Sigmoid colon (tissue), 7 donors: ENCODE results near the gene RAB27B. TPM values are rescaled to one million over a fixed set of nuclear protein-coding genes. Genes with fewer than 3 reads are reported as not detected.

ENCODE experiments used
- DNase-seq: peaks from one replicate; pipeline ENCODE4 v3.0.0-alpha.2; 2019
- H3K27ac ChIP-seq, 4 donors: fragments of 200-600 bp; sonication (generic); one replicate each; pipeline ENCODE4 v1.5.1; 2016 to 2019; ENCODE audit warnings: mild to moderate bottlenecking in 1 of 4
- H3K27me3 ChIP-seq, 3 donors: fragments of 200-600 bp; sonication (generic); one replicate each; pipeline ENCODE4 v1.5.1; 2019; ENCODE audit warnings: mild to moderate bottlenecking in 1 of 3
- H3K36me3 ChIP-seq, 4 donors: fragments of 200-600 bp; sonication (generic); one replicate each; pipeline ENCODE4 v1.5.1; 2016 to 2019
- H3K4me1 ChIP-seq, 4 donors: fragments of 200-600 bp; sonication (generic); one replicate each; pipeline ENCODE4 v1.5.1; 2017 to 2019
- H3K4me3 ChIP-seq, 4 donors: fragments of 200-600 bp; sonication (generic); one replicate each; pipeline ENCODE4 v1.5.1; 2017 to 2019; ENCODE audit warnings: mild to moderate bottlenecking in 2 of 4, moderate library complexity in 1 of 4
- H3K9me3 ChIP-seq, 4 donors: fragments of 200-600 bp in 3 of 4; sonication (generic) in 3 of 4; one replicate each; pipeline versions ENCODE4 v1.5.1 to v1.6.1; 2013 to 2019
- EP300 ChIP-seq, 4 donors: sonication (generic); formaldehyde crosslinking; IDR thresholded peaks; one replicate each; pipeline ENCODE4 v1.6.1; 2017; ENCODE audit warnings: antibody characterized with exemption in 4 of 4
- POLR2A ChIP-seq, 2 donors: fragments of 450-650 bp; IDR thresholded peaks; one replicate each; pipeline ENCODE4 v1.6.1; 2016; ENCODE audit warnings: antibody characterized with exemption in 2 of 2, mild to moderate bottlenecking in 2 of 2, moderate library complexity in 2 of 2
- POLR2AphosphoS5 ChIP-seq, 4 donors: sonication (generic); formaldehyde crosslinking; IDR thresholded peaks; one replicate each; pipeline ENCODE4 v1.6.1; 2017; ENCODE audit warnings: antibody characterized with exemption in 4 of 4
- WGBS, 2 donors: extraction: QIAGEN DNeasy Blood & Tissue Kit; methylation state at CpG; one replicate each; pipeline ENCODE4 v1.1.7; 2013; 5-methylcytosine and 5-hydroxymethylcytosine counted together
- intact Hi-C: fragments of 100-400 bp; cut with DNase I; formaldehyde crosslinking; loops from one replicate; pipeline ENCODE4 v1.15.1; 2023
- polyA plus RNA-seq, 3 donors: library from polyadenylated mRNA; stranded (reverse); fragments of 200-250 nt; gene quantifications; one replicate each; pipeline ENCODE4 v1.2.3, GENCODE V29; 2013
- total RNA-seq, 4 donors: library from RNA; depleted of rRNA; stranded (reverse); fragments of >200 nt; gene quantifications; one replicate each; pipeline ENCODE4 v1.1.0, GENCODE V29; 2016
- TF ChIP-seq, protein P1 (sequence below), 4 experiments: fragments of 450-650 bp in 3 of 4; fragments of 200-600 bp in 1 of 4; IDR thresholded peaks; one replicate each; pipeline ENCODE4 v1.5.1; 2016 to 2019; ENCODE audit warnings: antibody characterized with exemption in 4 of 4, mild to moderate bottlenecking in 3 of 4, moderate library complexity in 2 of 4
- donor health status: healthy with polysubstance abuse.
- donor health status: Bipolar disorder and iron deficiency.
- donor health status: healthy.

The RAB27B gene
- total and polyA plus RNA-seq, 7 donors = 0.27 to 6.0 (median 1.4) TPM

DNA sequence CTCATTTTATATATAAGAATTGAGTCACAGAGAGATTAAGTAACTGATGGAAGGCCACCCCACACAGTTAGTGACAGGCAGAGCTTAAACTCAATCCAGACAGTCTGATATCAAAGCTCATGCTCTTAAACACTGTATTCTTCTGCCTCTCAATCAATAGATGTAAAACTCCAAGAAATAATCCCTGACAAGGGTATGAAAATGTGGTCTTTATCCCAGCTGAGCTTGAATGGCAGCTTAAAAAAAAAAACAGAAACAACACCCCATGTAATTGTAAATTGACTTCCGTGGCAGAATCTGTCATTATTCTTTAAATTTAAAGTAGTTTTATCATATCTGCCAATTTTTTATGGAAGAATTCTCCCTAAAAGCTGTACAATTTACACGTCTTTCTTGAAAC is 60.1 kb downstream of the RAB27B start:
- no peak for TF ChIP-seq POLR2AphosphoS5 (IDR thresholded peaks at IDR 0.05)
- TF ChIP-seq, protein P1, sequence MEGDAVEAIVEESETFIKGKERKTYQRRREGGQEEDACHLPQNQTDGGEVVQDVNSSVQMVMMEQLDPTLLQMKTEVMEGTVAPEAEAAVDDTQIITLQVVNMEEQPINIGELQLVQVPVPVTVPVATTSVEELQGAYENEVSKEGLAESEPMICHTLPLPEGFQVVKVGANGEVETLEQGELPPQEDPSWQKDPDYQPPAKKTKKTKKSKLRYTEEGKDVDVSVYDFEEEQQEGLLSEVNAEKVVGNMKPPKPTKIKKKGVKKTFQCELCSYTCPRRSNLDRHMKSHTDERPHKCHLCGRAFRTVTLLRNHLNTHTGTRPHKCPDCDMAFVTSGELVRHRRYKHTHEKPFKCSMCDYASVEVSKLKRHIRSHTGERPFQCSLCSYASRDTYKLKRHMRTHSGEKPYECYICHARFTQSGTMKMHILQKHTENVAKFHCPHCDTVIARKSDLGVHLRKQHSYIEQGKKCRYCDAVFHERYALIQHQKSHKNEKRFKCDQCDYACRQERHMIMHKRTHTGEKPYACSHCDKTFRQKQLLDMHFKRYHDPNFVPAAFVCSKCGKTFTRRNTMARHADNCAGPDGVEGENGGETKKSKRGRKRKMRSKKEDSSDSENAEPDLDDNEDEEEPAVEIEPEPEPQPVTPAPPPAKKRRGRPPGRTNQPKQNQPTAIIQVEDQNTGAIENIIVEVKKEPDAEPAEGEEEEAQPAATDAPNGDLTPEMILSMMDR (IDR thresholded peaks at IDR 0.05) = no peak
- no peak for TF ChIP-seq EP300 (IDR thresholded peaks at IDR 0.05)
- no peak for TF ChIP-seq POLR2A (IDR thresholded peaks at IDR 0.05)
- Histone ChIP-seq H3K27ac (no peak overlapping the region), H3K4me3 (no peak overlapping the region), H3K9me3 (no peaks in the 10 kb centered on the region), H3K27me3 (no peaks in the 10 kb centered on the region), H3K4me1 (no peaks in the 10 kb centered on the region), H3K36me3 (no peaks in the 10 kb centered on the region)
- intact Hi-C loops = no loop called here
- DNase-seq = no peak
- 89 to 94% methylated on average over 2 of the region's 2 CpGs for WGBS, 2 donors

DNA sequence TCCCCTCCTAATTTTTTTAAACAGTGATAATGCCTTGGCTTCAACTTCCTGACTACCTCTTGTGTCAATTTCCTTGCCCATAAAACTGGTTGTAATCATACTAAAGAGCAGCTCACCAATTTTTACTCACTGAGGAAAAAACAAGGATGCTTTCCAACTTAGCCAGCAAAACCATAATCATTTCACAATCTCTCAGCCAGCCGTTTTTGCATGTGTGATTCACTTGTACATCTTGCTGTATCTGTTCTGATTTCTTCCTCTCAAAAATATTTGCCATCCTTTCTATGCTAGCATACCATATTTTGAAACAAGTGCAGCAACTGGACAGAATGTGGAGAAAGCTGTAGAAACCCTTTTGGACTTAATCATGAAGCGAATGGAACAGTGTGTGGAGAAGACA is 60.7 kb downstream of the RAB27B start:
- intact Hi-C loops = no loop called here
- WGBS, 2 donors = 70 to 76% methylated on average over 2 of the region's 2 CpGs
- TF ChIP-seq EP300 (IDR thresholded peaks at IDR 0.05) (no peak), POLR2AphosphoS5 (IDR thresholded peaks at IDR 0.05) (no peak), POLR2A (IDR thresholded peaks at IDR 0.05) (no peak)
- TF ChIP-seq, protein P1 (IDR thresholded peaks at IDR 0.05) = no peak

GRCh38 chr18:54899500-54899899 is 71.2 kb downstream of the RAB27B start:
- intact Hi-C loops = no loop called here

More for the DNA sequence above, 60.7 kb downstream of the RAB27B start:
- no peak for DNase-seq
- Histone ChIP-seq H3K27ac (no peak overlapping the region), H3K27me3 (no peaks in the 10 kb centered on the region), H3K36me3 (no peaks in the 10 kb centered on the region), H3K4me1 (no peaks in the 10 kb centered on the region), H3K4me3 (no peak overlapping the region), H3K9me3 (no peaks in the 10 kb centered on the region)

DNA sequence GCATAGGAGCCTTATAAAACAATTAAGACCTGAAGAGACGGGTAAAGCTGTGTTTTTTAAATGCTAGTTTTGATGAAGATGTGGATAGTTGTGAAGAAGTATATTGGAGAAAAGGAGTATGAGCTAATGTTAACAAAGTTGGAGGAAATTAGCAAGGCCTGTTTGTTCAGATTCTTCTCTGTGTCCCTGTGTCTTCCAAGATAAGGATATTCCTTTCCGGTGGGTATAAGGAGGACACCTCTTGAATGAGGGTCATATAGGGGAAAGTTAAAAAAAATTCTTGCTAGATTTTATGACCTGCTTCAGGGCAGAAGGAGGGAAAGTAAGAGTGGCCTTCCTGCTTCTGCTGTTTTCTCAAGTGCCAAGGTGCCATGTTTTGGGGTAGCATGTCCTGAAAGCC is 72.0 kb downstream of the RAB27B start:
- no peak for DNase-seq
- Histone ChIP-seq H3K27ac (no peak overlapping the region), H3K36me3 (no peaks in the 10 kb centered on the region), H3K4me1 (no peaks in the 10 kb centered on the region), H3K27me3 (no peaks in the 10 kb centered on the region), H3K9me3 (no peaks in the 10 kb centered on the region), H3K4me3 (no peak overlapping the region)
- intact Hi-C loops = no loop called here
- WGBS, 2 donors = 88 to 94% methylated on average over 2 of the region's 2 CpGs
- TF ChIP-seq POLR2A (IDR thresholded peaks at IDR 0.05) = no peak
- TF ChIP-seq, protein P1 (IDR thresholded peaks at IDR 0.05) = no peak
- no peak for TF ChIP-seq POLR2AphosphoS5 (IDR thresholded peaks at IDR 0.05)
- TF ChIP-seq EP300 (IDR thresholded peaks at IDR 0.05) = no peak

More at GRCh38 chr18:54899500-54899899, 71.2 kb downstream of the RAB27B start:
- H3K9me3 ChIP-seq = no peaks in the 10 kb centered on the region
- no peaks in the 10 kb centered on the region for H3K4me1 ChIP-seq
- TF ChIP-seq, protein P1 (IDR thresholded peaks at IDR 0.05) = no peak
- TF ChIP-seq EP300 (IDR thresholded peaks at IDR 0.05) (no peak), POLR2A (IDR thresholded peaks at IDR 0.05) (no peak), POLR2AphosphoS5 (IDR thresholded peaks at IDR 0.05) (no peak)
- no peaks in the 10 kb centered on the region for H3K36me3 ChIP-seq
- no peak for DNase-seq
- H3K27me3 ChIP-seq = no peaks in the 10 kb centered on the region
- H3K27ac ChIP-seq = no peak overlapping the region
- no peak overlapping the region for H3K4me3 ChIP-seq

- Histone ChIP-seq H3K9me3 (no peaks in the 10 kb centered on the region), H3K36me3 (no peaks in the 10 kb centered on the region), H3K4me1 (no peaks in the 10 kb centered on the region), H3K27ac (no peak overlapping the region), H3K4me3 (no peak overlapping the region), H3K27me3 (no peaks in the 10 kb centered on the region)
- no peak for DNase-seq
- intact Hi-C loops = no loop called here
- WGBS, 2 donors = 89 to 94% methylated on average over 2 of the region's 2 CpGs
- TF ChIP-seq, protein P1 (IDR thresholded peaks at IDR 0.05) = no peak
- TF ChIP-seq EP300 (IDR thresholded peaks at IDR 0.05) = no peak
- TF ChIP-seq POLR2AphosphoS5 (IDR thresholded peaks at IDR 0.05) = no peak
- TF ChIP-seq POLR2A (IDR thresholded peaks at IDR 0.05) = no peak
Observed at GRCh38 chr18:54904581-54904980, 76.3 kb downstream of the RAB27B start.
